ENCODE data around the gene HTR6.

HTR6 gene

GRCh38 chr1:19657511-19657910 is 7.2 kb upstream of the HTR6 start:
- no peak for DNase-seq

DNA sequence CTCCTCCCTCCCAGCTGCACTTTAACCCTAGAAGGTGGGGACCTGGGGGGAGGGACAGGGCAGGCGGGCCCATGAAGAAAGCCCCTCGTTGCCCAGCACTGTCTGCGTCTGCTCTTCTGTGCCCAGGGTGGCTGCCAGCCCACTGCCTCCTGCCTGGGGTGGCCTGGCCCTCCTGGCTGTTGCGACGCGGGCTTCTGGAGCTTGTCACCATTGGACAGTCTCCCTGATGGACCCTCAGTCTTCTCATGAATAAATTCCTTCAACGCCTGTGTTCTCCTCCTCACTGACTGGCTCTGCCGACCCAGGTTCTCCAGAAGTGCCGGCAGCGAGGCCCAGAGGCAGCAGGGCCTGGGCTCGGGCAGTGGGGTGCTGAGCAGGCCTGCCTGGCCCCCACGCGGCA is 6.5 kb upstream of the HTR6 start:
- no peak for DNase-seq

DNA sequence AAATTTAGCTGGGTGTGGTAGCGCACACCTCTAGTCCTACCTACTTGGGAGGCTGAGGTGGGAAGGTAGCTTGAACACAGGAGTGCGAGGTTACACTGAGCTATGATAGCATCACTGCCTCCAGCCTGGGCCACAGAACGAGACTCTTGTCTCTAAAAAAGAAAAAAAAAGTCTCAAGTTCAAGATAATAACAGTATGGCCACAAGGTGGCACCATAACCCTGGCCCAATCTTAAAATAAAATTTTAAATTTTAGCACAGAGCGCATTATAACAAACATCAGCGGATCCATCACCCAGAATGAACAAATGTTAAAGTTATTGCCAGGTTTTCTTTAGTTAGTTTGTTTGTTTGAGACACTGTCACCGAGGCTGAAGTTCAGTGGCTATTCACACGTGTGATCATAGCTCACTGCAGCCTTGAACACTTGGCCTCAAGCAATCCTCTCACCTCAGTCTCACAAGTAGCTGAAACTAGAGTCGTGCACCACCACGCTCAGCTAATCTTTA is 2.9 kb upstream of the HTR6 start:
- DNase-seq = peak in 1 of 2 experiments; percentile 48

- DNase-seq = no peak
Observed at GRCh38 chr1:19662313-19662712, 2.4 kb upstream of the HTR6 start.

- DNase-seq = no peak
Observed at GRCh38 chr1:19665186-19665495, 466 bp downstream of the HTR6 start.

DNA sequence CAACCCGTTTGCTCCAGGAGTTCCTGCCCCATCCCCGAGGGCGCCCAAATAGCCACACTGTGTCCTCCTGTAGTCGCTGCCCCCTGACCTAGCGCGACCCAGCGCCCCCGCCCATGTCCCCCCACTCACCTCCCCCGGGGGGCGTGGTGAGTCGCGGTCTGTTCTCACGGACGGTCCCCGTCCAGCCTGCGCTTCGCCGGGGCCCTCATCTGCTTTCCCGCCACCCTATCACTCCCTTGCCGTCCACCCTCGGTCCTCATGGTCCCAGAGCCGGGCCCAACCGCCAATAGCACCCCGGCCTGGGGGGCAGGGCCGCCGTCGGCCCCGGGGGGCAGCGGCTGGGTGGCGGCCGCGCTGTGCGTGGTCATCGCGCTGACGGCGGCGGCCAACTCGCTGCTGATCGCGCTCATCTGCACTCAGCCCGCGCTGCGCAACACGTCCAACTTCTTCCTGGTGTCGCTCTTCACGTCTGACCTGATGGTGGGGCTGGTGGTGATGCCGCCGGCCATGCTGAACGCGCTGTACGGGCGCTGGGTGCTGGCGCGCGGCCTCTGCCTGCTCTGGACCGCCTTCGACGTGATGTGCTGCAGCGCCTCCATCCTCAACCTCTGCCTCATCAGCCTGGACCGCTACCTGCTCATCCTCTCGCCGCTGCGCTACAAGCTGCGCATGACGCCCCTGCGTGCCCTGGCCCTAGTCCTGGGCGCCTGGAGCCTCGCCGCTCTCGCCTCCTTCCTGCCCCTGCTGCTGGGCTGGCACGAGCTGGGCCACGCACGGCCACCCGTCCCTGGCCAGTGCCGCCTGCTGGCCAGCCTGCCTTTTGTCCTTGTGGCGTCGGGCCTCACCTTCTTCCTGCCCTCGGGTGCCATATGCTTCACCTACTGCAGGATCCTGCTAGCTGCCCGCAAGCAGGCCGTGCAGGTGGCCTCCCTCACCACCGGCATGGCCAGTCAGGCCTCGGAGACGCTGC is 1.1 kb downstream of the HTR6 start:
- no peak for DNase-seq

DNA sequence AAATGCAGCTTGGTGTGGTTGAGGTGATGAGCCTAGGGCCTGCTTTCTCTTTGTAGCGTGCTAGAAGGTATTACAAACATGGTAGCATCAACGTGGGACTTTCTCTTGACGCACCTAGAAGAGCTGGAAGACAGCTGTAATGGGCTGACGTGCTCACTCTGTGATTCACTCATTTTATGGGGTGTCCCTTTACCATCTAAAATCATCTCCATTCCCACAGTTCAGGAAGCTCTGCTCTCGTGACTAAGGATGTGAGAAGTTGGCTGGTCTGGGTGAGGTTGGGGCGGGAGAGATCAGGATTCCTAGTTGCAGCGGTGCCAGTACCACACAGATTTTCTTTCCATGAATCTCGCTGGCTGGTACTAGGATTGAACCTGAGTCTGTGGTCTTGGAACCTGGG is 4.2 kb downstream of the HTR6 start:
- no peak for DNase-seq

GRCh38 chr1:19670787-19671186 is 6.1 kb downstream of the HTR6 start:
- no peak for DNase-seq

GRCh38 chr1:19672237-19672636 is 7.6 kb downstream of the HTR6 start:
- DNase-seq = no peak

- no peak for DNase-seq
Observed at GRCh38 chr1:19675797-19676196, 11.1 kb downstream of the HTR6 start.

- DNase-seq = no peak
Observed at GRCh38 chr1:19676438-19676922, 11.8 kb downstream of the HTR6 start.

- no peak for DNase-seq
Observed at GRCh38 chr1:19678493-19678892, 13.8 kb downstream of the HTR6 start.

- DNase-seq = no peak
Observed at GRCh38 chr1:19678931-19679453, 14.3 kb downstream of the HTR6 start.

GRCh38 chr1:19679691-19680090 is 15.0 kb downstream of the HTR6 start:
- DNase-seq = no peak

GRCh38 chr1:19680644-19681043 is 16.0 kb downstream of the HTR6 start:
- DNase-seq = no peak

GRCh38 chr1:19682257-19682656 is 17.6 kb downstream of the HTR6 start:
- no peak for DNase-seq

DNA sequence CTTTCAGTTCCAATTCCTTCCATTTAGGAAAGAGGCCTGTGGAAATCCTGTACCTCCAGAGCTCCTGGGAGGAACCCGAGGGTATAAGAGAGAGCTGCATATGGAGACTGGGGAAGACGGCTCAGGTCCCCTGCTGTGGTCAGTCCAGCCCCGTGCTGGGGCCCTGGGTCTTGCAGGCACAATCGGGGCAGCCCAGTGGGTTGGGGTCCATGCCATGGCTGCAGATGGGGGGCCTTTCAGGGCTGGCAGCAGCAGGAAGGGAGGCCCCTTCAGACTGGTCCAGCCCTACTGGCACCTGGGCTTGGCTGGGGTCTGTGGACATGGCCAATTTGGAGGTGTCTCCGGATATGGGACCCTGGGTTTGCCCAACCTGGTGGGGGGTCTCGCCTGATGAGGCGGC is 18.2 kb downstream of the HTR6 start:
- DNase-seq = no peak

GRCh38 chr1:19683351-19683750 is 18.7 kb downstream of the HTR6 start:
- DNase-seq = no peak

- DNase-seq = no peak
Observed at GRCh38 chr1:19684677-19685076, 20.0 kb downstream of the HTR6 start.

- DNase-seq = no peak
Observed at GRCh38 chr1:19685994-19686393, 21.3 kb downstream of the HTR6 start.

DNA sequence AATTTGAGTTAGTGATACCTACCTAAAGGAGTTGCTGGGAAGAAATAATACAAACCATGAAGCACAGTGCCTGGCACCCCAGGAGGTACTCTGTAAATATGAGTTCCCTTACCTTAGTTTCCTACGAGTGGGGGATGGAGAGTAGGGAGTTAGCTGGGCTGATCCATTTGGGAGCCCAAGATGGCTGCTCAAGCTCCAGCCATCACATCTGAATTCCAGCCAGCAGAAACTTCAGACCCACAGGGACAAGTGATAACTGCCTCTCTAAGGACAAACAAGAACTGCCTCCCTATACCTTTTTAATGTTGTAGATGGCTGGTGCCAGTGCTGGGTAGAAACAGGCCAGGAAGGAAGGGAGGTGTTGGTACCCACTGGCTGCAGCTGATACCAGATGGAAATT is 22.7 kb downstream of the HTR6 start:
- DNase-seq = no peak

GRCh38 chr1:19688041-19688842 is 23.6 kb downstream of the HTR6 start:
- DNase-seq = peak; percentile 11 to 12

DNA sequence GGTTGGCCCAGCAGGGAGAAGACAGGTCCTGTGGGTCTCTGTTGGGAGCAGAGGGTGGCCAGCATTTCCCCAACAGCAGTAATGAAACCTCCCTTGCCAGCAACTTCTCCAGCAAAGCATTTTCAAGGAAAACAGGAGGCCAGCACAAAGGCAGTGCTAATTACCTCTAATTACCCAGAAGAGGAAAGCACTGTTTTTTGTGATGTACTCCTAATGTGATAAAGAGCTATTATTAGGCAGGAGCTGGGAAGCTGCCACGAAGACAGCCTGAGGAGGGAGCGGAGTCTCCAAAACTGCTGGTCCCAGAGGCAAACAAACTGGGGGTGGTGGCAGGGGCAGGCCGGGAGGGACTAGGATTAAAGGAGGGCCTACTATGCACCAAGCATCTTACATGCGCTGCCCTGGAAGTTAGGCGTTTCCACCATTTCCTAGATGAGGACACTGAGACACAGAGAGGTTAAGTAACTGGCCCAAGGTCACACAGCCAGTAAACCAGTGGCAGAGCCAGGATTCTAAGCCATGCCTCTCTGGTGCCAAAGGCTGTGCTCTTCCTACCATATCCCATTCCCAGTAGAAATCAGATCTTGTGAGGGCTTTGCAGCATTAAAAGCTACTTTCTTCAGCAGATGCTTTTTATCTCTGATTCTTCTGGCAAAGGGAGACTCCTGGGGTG is 24.5 kb downstream of the HTR6 start:
- no peak for DNase-seq

Data from activated CD4-positive, alpha-beta T cell treated with anti-CD3 and anti-CD28 coated beads, Interleukin-2, amount 50 U/mL, for 4 hours (primary cell).